ENCODE results near the gene CHST2.

GRCh38 chr3:143084856-143085731, 34.5 kb upstream of the CHST2 start:
- TF ChIP-seq, protein P1, sequence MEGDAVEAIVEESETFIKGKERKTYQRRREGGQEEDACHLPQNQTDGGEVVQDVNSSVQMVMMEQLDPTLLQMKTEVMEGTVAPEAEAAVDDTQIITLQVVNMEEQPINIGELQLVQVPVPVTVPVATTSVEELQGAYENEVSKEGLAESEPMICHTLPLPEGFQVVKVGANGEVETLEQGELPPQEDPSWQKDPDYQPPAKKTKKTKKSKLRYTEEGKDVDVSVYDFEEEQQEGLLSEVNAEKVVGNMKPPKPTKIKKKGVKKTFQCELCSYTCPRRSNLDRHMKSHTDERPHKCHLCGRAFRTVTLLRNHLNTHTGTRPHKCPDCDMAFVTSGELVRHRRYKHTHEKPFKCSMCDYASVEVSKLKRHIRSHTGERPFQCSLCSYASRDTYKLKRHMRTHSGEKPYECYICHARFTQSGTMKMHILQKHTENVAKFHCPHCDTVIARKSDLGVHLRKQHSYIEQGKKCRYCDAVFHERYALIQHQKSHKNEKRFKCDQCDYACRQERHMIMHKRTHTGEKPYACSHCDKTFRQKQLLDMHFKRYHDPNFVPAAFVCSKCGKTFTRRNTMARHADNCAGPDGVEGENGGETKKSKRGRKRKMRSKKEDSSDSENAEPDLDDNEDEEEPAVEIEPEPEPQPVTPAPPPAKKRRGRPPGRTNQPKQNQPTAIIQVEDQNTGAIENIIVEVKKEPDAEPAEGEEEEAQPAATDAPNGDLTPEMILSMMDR (IDR thresholded peaks at IDR 0.05): no peak
- TF ChIP-seq POLR2A (IDR thresholded peaks at IDR 0.05): no peak
- TF ChIP-seq EP300 (IDR thresholded peaks at IDR 0.05): no peak
